HepG2 (cell line): Measurements from ENCODE around the gene MIF. TPM values are rescaled to one million over a fixed set of nuclear protein-coding genes. Genes with fewer than 3 reads are reported as not detected.
A peak's percentile ranks its signal among the peaks of the same experiment; 100 is the strongest.

Experiments
- BCL6 ChIP-seq: IDR thresholded peaks from 2 replicates; pipeline ENCODE4 v1.6.1; 2016; ENCODE audit warnings: missing genetic modification reagents, missing compliant biosample characterization
- CENPX ChIP-seq: sonication (generic); formaldehyde crosslinking; IDR thresholded peaks from 2 replicates; pipeline ENCODE4 v1.9.0; 2021; ENCODE audit warnings: mild to moderate bottlenecking, missing genetic modification reagents, moderate library complexity
- DBP ChIP-seq: sonication (generic); formaldehyde crosslinking; IDR thresholded peaks from 2 replicates; pipeline ENCODE4 v1.4.0; 2020; ENCODE audit warnings: missing genetic modification reagents; ENCODE audit errors: not compliant biosample characterization
- FLYWCH1 ChIP-seq: sonication (generic); formaldehyde crosslinking; IDR thresholded peaks from 2 replicates; pipeline ENCODE4 v1.8.1; 2023; ENCODE audit warnings: mild to moderate bottlenecking, missing genetic modification reagents
- GATAD1 ChIP-seq: IDR thresholded peaks from 2 replicates; pipeline ENCODE4 v1.6.1; 2016; ENCODE audit warnings: missing genetic modification reagents, missing compliant biosample characterization
- GTF3A ChIP-seq: sonication (generic); formaldehyde crosslinking; conservative IDR thresholded peaks from 2 replicates; pipeline ENCODE4 v1.4.0; 2020; ENCODE audit warnings: mild to moderate bottlenecking, missing genetic modification reagents
- KDM5B ChIP-seq: sonication (generic); formaldehyde crosslinking; IDR thresholded peaks from 2 replicates; pipeline ENCODE4 v1.4.0; 2020; ENCODE audit warnings: missing genetic modification reagents, mild to moderate bottlenecking, borderline replicate concordance
- KLF12 ChIP-seq: sonication (generic); formaldehyde crosslinking; IDR thresholded peaks from 2 replicates; pipeline ENCODE4 v1.4.0; 2020; ENCODE audit warnings: missing genetic modification reagents, borderline replicate concordance
- MAFG ChIP-seq: sonication (generic); formaldehyde crosslinking; IDR thresholded peaks from 2 replicates; pipeline ENCODE4 v1.5.1; 2020; ENCODE audit warnings: mild to moderate bottlenecking, missing genetic modification reagents
- MED8 ChIP-seq: sonication (generic); formaldehyde crosslinking; IDR thresholded peaks from 2 replicates; pipeline ENCODE4 v1.8.1; 2023; ENCODE audit warnings: mild to moderate bottlenecking, missing genetic modification reagents; ENCODE audit not compliant: insufficient replicate concordance
- MIXL1 ChIP-seq: IDR thresholded peaks from 2 replicates; pipeline ENCODE4 v1.6.1; 2016
- NFE2 ChIP-seq: sonication (generic); formaldehyde crosslinking; IDR thresholded peaks from 2 replicates; pipeline ENCODE4 v1.4.0; 2020; ENCODE audit warnings: missing genetic modification reagents
- NFE2L1 ChIP-seq: sonication (generic); formaldehyde crosslinking; IDR thresholded peaks from 2 replicates; pipeline ENCODE4 v1.4.0; 2020; ENCODE audit warnings: missing genetic modification reagents, mild to moderate bottlenecking, borderline replicate concordance
- NR2F1 ChIP-seq, 2 experiments: fragments of 450-650 bp in 1 of 2; formaldehyde crosslinking in 1 of 2; IDR thresholded peaks; 2 replicates each; pipeline versions ENCODE4 v1.5.0 to v1.6.1; 2016 to 2020; ENCODE audit warnings: mild to moderate bottlenecking in 1 of 2, missing compliant biosample characterization in 1 of 2, missing genetic modification reagents in 1 of 2, moderate library complexity in 1 of 2
- PLRG1 ChIP-seq: fragments of 450-650 bp; conservative IDR thresholded peaks from 2 replicates; pipeline ENCODE4 v1.6.1; 2016
- SRSF1 ChIP-seq: fragments of 200-400 bp; formaldehyde crosslinking; optimal IDR thresholded peaks from 2 replicates; pipeline ENCODE3; 2017; ENCODE audit warnings: mild to moderate bottlenecking, low read depth, low read length, moderate library complexity
- TCF7 ChIP-seq: sonication (generic); IDR thresholded peaks from 2 replicates; pipeline ENCODE4 v1.6.1; 2016; ENCODE audit warnings: antibody characterized with exemption, low read depth
- TOE1 ChIP-seq: sonication (generic); formaldehyde crosslinking; IDR thresholded peaks from 2 replicates; pipeline ENCODE4 v1.4.0; 2020; ENCODE audit warnings: mild to moderate bottlenecking, missing genetic modification reagents
- ZBTB20 ChIP-seq: sonication (generic); formaldehyde crosslinking; IDR thresholded peaks from 2 replicates; pipeline ENCODE4 v1.8.1; 2023; ENCODE audit warnings: missing genetic modification reagents, low read depth, mild to moderate bottlenecking, borderline replicate concordance
- ZBTB7B ChIP-seq: sonication (generic); formaldehyde crosslinking; IDR thresholded peaks from 2 replicates; pipeline ENCODE4 v1.4.0; 2020; ENCODE audit warnings: missing genetic modification reagents
- ZFYVE20 ChIP-seq: sonication (generic); formaldehyde crosslinking; IDR thresholded peaks from 2 replicates; pipeline ENCODE4 v1.8.0; 2023; ENCODE audit warnings: low read depth, mild to moderate bottlenecking, moderate library complexity, missing genetic modification reagents, borderline replicate concordance
- ZMYM3 ChIP-seq: sonication (generic); formaldehyde crosslinking; IDR thresholded peaks from 2 replicates; pipeline ENCODE4 v1.5.1; 2020; ENCODE audit warnings: mild to moderate bottlenecking, missing genetic modification reagents
- ZNF101 ChIP-seq: sonication (generic); formaldehyde crosslinking; IDR thresholded peaks from 2 replicates; pipeline ENCODE4 v1.4.0; 2020; ENCODE audit warnings: mild to moderate bottlenecking, low read depth, missing genetic modification reagents, borderline replicate concordance
- ZNF326 ChIP-seq: sonication (generic); formaldehyde crosslinking; IDR thresholded peaks from 2 replicates; pipeline ENCODE4 v1.4.0; 2020; ENCODE audit warnings: missing genetic modification reagents, borderline replicate concordance
- ZNF576 ChIP-seq: sonication (generic); formaldehyde crosslinking; IDR thresholded peaks from 2 replicates; pipeline ENCODE4 v1.4.0; 2020; ENCODE audit warnings: mild to moderate bottlenecking, missing genetic modification reagents
- ZNF7 ChIP-seq: IDR thresholded peaks from 2 replicates; pipeline ENCODE4 v1.6.1; 2016; ENCODE audit warnings: missing biosample characterization, missing genetic modification reagents
- ZNF749 ChIP-seq: sonication (generic); formaldehyde crosslinking; IDR thresholded peaks from 2 replicates; pipeline ENCODE4 v1.8.0; 2022; ENCODE audit warnings: mild to moderate bottlenecking, missing genetic modification reagents, moderate library complexity, borderline replicate concordance
- ZNF775 ChIP-seq: sonication (generic); formaldehyde crosslinking; IDR thresholded peaks from 2 replicates; pipeline ENCODE4 v1.4.0; 2020; ENCODE audit warnings: missing genetic modification reagents, mild to moderate bottlenecking, moderate library complexity, borderline replicate concordance
- ZNF781 ChIP-seq: sonication (generic); formaldehyde crosslinking; IDR thresholded peaks from 2 replicates; pipeline ENCODE4 v1.5.1; 2020; ENCODE audit warnings: borderline replicate concordance, mild to moderate bottlenecking, missing genetic modification reagents; ENCODE audit errors: not compliant biosample characterization
- ZNF83 ChIP-seq: sonication (generic); formaldehyde crosslinking; IDR thresholded peaks from 2 replicates; pipeline ENCODE4 v1.4.0; 2020; ENCODE audit warnings: missing genetic modification reagents, mild to moderate bottlenecking, borderline replicate concordance
- ZSCAN22 ChIP-seq: sonication (generic); formaldehyde crosslinking; IDR thresholded peaks from 2 replicates; pipeline ENCODE4 v1.4.0; 2020; ENCODE audit warnings: mild to moderate bottlenecking, missing genetic modification reagents
- polyA plus RNA-seq, 8 experiments: library from polyadenylated mRNA; depleted of rRNA in 3 of 8; stranded (reverse) in 7 of 8; unstranded in 1 of 8; fragments of >200 nt; fragmentation: Illumina TruSeq in 4 of 8; extraction: Trizol in 4 of 8; gene quantifications; 2 replicates each; pipeline versions ENCODE4 v1.2.1 to v1.2.3, GENCODE V29; 2011 to 2016; ENCODE audit warnings: low read depth in 4 of 8, missing spikeins in 1 of 8, mixed read lengths in 1 of 8; ENCODE audit not compliant: insufficient read depth in 1 of 8
- total RNA-seq, 5 experiments: library from RNA; depleted of rRNA; stranded (reverse); fragments of >200 nt; fragmentation: Illumina TruSeq; extraction: Trizol; gene quantifications; 2 replicates each; pipeline ENCODE4 v1.2.3, GENCODE V29; 2016; ENCODE audit warnings: low read depth in 1 of 5

Gene MIF
- total and polyA plus RNA-seq, 2 of the 13 experiments (the other 11 are each of a cell fraction or from before 2014, with no cell fraction given), result 634 to 675 TPM

GRCh38 chr22:23913661-23914353, 19.6 kb downstream of the MIF start (continued):
- TF ChIP-seq DBP (CRISPR knock-in tag), result no peak
- no peak for TF ChIP-seq BCL6 (CRISPR knock-in tag)
- no peak for TF ChIP-seq ZNF7 (CRISPR knock-in tag)
- TF ChIP-seq SRSF1, result peak; percentile 34
- no peak for TF ChIP-seq MAFG
- TF ChIP-seq NR2F1 (CRISPR knock-in tag; IDR thresholded peaks at IDR 0.05), result no peak
- no peak for TF ChIP-seq ZFYVE20 (CRISPR knock-in tag)
- TF ChIP-seq ZBTB7B (CRISPR knock-in tag), result peak; percentile 66; the same call in 1 of the 2 replicates
- no peak for TF ChIP-seq PLRG1
- peak; percentile 88; the same call in 1 of the 2 replicates for TF ChIP-seq ZBTB20
- 0 out of 2 replicates have a peak, but pooled peaks have one; percentile 29 for TF ChIP-seq ZNF749 (CRISPR knock-in tag)
- TF ChIP-seq ZNF101 (CRISPR knock-in tag), result no peak
- no peak for TF ChIP-seq CENPX (CRISPR knock-in tag)
- peak; percentile 81; the same call in 1 of the 2 replicates for TF ChIP-seq ZNF83 (CRISPR knock-in tag)
- no peak; the same call in 1 of the 2 replicates for TF ChIP-seq TCF7
- TF ChIP-seq MIXL1, result 0 out of 2 replicates have a peak, but pooled peaks have one; percentile 34
- TF ChIP-seq ZNF775 (CRISPR knock-in tag), result no peak
- no peak for TF ChIP-seq ZSCAN22 (CRISPR knock-in tag)
- no peak for TF ChIP-seq FLYWCH1 (CRISPR knock-in tag)
- peak; percentile 80 for TF ChIP-seq ZNF781 (CRISPR knock-in tag)
- TF ChIP-seq ZNF576 (CRISPR knock-in tag), result peak; percentile 65; the same call in 1 of the 2 replicates
- peak; percentile 83; the same call in 1 of the 2 replicates for TF ChIP-seq KDM5B
- no peak for TF ChIP-seq TOE1 (CRISPR knock-in tag)
- TF ChIP-seq GATAD1 (CRISPR knock-in tag), result peak; percentile 87
- peak; percentile 61; the same call in 1 of the 2 replicates for TF ChIP-seq ZMYM3
- no peak for TF ChIP-seq NFE2 (CRISPR knock-in tag)
- TF ChIP-seq KLF12 (CRISPR knock-in tag), result no peak
- no peak for TF ChIP-seq NFE2L1 (CRISPR knock-in tag)
- TF ChIP-seq MED8 (CRISPR knock-in tag), result peak; percentile 57
- TF ChIP-seq GTF3A (CRISPR knock-in tag), result no peak
- peak; percentile 91 for TF ChIP-seq ZNF326 (CRISPR knock-in tag)
